Colonic mucosa (tissue), 4 donors: ENCODE results near the gene MMP12. TPM values are rescaled to one million over a fixed set of nuclear protein-coding genes. Genes with fewer than 3 reads are reported as not detected.
"Not testable (repeated sequence)": the region's sequence is repeated elsewhere in the genome, so short reads cannot be mapped to it uniquely, and the experiment has no call there.

Experiments
- DNase-seq: peaks from one replicate; pipeline ENCODE4 v3.0.0-alpha.2; 2020
- H3K27ac ChIP-seq: fragments of 200-600 bp; one replicate; pipeline ENCODE4 v1.8.0; 2021
- H3K27me3 ChIP-seq: fragments of 200-600 bp; one replicate; pipeline ENCODE4 v1.8.0; 2021
- H3K36me3 ChIP-seq: fragments of 200-600 bp; one replicate; pipeline ENCODE4 v1.8.0; 2021
- H3K4me1 ChIP-seq: fragments of 200-600 bp; one replicate; pipeline ENCODE4 v1.8.0; 2021; ENCODE audit warnings: mild to moderate bottlenecking
- H3K4me3 ChIP-seq: fragments of 200-600 bp; one replicate; pipeline ENCODE4 v1.8.0; 2021
- H3K9ac ChIP-seq, 2 donors: one replicate each; pipeline ENCODE4 v1.7.0; 2013; ENCODE audit warnings: control low read depth in 2 of 2, low read depth in 2 of 2, low read length in 2 of 2
- H3K9me3 ChIP-seq: fragments of 200-600 bp; one replicate; pipeline ENCODE4 v1.8.0; 2021
- intact Hi-C: fragments of 100-400 bp; cut with DNase I; formaldehyde crosslinking; loops from one replicate; pipeline ENCODE4 v1.14.1; 2022
- total RNA-seq, 2 donors: library from RNA; stranded (reverse); fragmentation: NEBNext Ultra II Directional in 1 of 2; extraction: Animal tissue kit (Norgen Biotek cat#: 25700) in 1 of 2; gene quantifications; one replicate each; pipeline ENCODE4 v1.2.1, GENCODE V29; 2021
- TF ChIP-seq, protein P1 (sequence below): fragments of 200-600 bp; IDR thresholded peaks from one replicate; pipeline ENCODE4 v1.8.0; 2022; ENCODE audit warnings: antibody characterized with exemption, mild to moderate bottlenecking
- donor health status: healthy.
- donor health status: DM: no; HTN: no; CAD: no.
- donor health status: DM: no; HTN: no; CAD: no.

MMP12 gene
- total RNA-seq, 2 donors from 2014 or later, result 2.3 to 11.7 TPM

DNA sequence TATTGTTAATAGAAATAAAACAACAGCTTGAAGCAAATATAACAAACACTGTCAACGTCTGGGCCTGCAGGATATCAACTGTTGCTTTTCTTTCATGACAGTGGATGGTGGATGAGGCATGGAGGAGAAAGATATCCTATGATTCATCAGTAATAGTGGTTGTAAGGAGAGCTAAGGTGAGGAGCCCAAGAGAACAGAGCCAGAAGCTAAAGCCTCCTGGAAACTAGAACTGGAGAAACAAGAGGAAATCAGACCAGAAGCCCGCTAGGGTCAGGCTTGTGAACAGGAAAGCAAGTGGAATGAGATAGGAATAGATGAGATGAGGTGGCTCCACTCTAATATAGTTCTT, 37.7 kb upstream of the MMP12 start:
- TF ChIP-seq, protein P1, sequence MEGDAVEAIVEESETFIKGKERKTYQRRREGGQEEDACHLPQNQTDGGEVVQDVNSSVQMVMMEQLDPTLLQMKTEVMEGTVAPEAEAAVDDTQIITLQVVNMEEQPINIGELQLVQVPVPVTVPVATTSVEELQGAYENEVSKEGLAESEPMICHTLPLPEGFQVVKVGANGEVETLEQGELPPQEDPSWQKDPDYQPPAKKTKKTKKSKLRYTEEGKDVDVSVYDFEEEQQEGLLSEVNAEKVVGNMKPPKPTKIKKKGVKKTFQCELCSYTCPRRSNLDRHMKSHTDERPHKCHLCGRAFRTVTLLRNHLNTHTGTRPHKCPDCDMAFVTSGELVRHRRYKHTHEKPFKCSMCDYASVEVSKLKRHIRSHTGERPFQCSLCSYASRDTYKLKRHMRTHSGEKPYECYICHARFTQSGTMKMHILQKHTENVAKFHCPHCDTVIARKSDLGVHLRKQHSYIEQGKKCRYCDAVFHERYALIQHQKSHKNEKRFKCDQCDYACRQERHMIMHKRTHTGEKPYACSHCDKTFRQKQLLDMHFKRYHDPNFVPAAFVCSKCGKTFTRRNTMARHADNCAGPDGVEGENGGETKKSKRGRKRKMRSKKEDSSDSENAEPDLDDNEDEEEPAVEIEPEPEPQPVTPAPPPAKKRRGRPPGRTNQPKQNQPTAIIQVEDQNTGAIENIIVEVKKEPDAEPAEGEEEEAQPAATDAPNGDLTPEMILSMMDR, result no peak
- H3K36me3 ChIP-seq, result no peaks in the 10 kb centered on the region
- intact Hi-C loops, result no loop called here
- no peaks in the 10 kb centered on the region for H3K4me1 ChIP-seq
- no peak for DNase-seq
- H3K27ac ChIP-seq, result no peak overlapping the region
- no peak overlapping the region for H3K9ac ChIP-seq
- H3K9me3 ChIP-seq, result no peaks in the 10 kb centered on the region
- H3K27me3 ChIP-seq, result no peaks in the 10 kb centered on the region
- no peak overlapping the region for H3K4me3 ChIP-seq

DNA sequence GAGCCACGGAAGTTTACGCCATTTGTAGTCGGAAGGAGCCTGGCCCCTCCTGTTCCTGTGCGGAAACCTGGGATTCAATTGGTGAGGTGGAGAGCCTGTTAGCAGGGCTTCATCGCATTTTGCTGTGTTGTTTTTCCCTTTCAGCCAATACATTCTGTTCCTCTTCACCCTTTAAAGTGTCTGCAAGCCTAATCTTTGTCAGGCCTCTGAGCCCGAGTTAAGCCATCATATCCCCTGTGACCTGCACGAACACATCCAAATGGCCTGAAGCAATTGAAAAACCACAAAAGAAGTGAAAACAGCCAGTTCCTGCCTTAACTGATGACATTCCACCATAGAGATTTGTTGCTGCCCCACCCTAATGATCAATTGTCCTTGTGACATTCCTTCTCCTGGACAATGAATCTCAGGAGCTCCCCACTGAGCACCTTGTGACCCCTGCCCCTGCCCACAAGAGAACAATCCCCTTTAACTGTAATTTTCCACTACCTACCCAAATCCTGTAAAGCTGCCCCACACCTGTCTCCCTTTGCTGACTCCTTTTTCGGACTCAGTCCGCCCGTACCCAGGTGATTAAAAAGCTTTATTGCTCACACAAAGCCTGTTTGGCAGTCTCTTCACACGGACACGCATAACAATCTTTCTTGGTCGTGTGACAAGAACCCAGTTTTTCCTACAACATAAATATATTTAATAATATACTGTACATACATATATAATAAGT, 37.1 kb upstream of the MMP12 start:
- no peak overlapping the region for H3K4me3 ChIP-seq
- intact Hi-C loops, result no loop called here

DNA sequence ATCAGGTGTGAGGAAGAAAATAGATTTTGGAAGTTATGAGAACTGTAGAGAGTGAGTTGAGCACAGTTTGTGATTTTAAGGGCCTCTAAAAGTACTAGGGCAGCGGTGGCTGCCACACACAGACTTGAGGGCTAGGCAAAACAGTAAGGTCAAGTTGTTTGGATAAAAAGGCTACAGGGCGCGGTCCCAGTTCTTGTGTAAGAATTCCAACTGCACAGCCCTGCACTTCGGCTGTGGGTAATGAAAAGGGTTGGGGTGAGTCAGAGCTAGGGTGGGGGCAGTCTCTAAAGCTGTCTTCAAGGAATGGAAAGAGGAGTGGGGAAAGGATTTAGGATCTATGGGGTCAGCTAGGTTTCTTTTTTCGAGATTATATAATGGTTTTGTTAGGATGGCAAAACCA, 31.1 kb upstream of the MMP12 start:
- H3K4me1 ChIP-seq, H3K27me3 ChIP-seq, DNase-seq, H3K9me3 ChIP-seq, H3K9ac ChIP-seq, H3K27ac ChIP-seq, H3K36me3 ChIP-seq, intact Hi-C loops, H3K4me3 ChIP-seq: not testable (repeated sequence)

More for the DNA sequence above, 37.1 kb upstream of the MMP12 start:
- Histone ChIP-seq H3K36me3 (no peaks in the 10 kb centered on the region), H3K27ac (no peak overlapping the region), H3K9ac (no peak overlapping the region), H3K27me3 (no peaks in the 10 kb centered on the region), H3K9me3 (no peaks in the 10 kb centered on the region), H3K4me1 (no peaks in the 10 kb centered on the region)
- TF ChIP-seq, protein P1, result no peak
- DNase-seq, result no peak

DNA sequence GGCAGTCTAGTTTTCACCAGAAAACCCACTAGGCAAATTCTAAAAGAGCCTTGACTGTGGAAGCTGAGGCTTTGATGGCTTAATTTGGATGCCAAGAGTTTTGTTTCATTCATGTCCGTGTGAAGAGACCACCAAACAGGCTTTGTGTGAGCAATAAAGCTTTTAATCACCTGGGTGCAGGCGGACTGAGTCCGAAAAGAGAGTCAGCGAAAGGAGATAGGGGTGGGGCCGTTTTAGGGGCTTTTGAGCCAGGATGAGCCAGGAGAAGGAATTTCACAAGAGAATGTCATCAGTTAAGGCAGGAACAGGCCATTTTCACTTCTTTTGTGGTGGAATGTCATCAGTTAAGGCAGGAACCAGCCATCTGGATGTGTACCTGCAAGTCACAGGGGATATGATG, 29.1 kb upstream of the MMP12 start:
- H3K4me1 ChIP-seq, H3K9me3 ChIP-seq, intact Hi-C loops, H3K36me3 ChIP-seq, H3K27me3 ChIP-seq, DNase-seq, H3K4me3 ChIP-seq, H3K27ac ChIP-seq, H3K9ac ChIP-seq: not testable (repeated sequence)

DNA sequence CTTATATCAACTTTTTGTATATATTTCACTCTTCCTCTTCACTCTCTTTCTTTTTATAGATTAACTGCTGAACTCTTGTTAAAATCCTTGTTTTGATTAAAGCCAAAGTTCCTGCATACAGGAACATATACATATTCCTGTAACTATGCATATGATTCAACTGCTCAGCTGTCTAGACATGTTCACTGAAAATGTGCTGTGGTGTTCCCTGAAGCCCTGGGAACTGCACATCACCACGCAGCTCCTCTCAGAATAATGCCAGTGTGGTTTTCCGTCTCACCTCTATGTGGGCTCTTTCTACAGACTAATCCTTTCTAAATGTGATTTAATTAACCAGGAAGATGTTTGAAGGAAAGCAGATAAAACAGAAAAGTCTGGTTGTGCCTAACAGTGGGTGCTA, 25.6 kb upstream of the MMP12 start:
- no peaks in the 10 kb centered on the region for H3K9me3 ChIP-seq
- no peaks in the 10 kb centered on the region for H3K36me3 ChIP-seq
- no peak overlapping the region for H3K9ac ChIP-seq
- no peaks in the 10 kb centered on the region for H3K27me3 ChIP-seq
- H3K4me1 ChIP-seq, result no peaks in the 10 kb centered on the region
- no peak overlapping the region for H3K27ac ChIP-seq
- H3K4me3 ChIP-seq, result no peak overlapping the region
- intact Hi-C loops, result no loop called here
- TF ChIP-seq, protein P1, result no peak
- DNase-seq, result no peak

DNA sequence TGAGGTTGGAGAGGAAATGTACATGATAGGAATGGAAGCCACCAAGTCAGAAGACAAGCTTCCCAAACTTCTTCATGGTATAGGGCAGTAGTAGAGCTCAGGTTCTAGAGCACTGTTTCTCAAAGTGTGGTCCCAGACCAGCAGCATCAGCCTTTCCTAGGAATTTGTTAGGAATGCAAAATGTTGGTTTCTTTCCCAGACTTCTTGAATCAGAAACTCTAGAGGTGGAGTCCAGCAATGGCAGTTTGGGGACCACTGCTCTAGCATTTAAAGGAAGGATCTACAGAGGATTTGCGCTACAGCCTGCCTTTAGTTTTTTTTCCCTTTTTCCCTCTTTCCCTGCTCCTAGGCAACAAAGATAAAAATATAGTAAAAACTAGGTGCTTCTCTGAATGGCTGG, 17.0 kb upstream of the MMP12 start:
- no peaks in the 10 kb centered on the region for H3K27me3 ChIP-seq
- DNase-seq, result no peak
- intact Hi-C loops, result no loop called here
- no peak overlapping the region for H3K4me3 ChIP-seq
- H3K4me1 ChIP-seq, result no peaks in the 10 kb centered on the region
- H3K36me3 ChIP-seq, result no peaks in the 10 kb centered on the region
- H3K27ac ChIP-seq, result no peak overlapping the region
- TF ChIP-seq, protein P1, result no peak
- H3K9ac ChIP-seq, result no peak overlapping the region
- no peaks in the 10 kb centered on the region for H3K9me3 ChIP-seq
